HepG2 (cell line): ENCODE results near the gene ARHGAP45. TPM values are rescaled to one million over a fixed set of nuclear protein-coding genes. Genes with fewer than 3 reads are reported as not detected.
A peak's percentile ranks its signal among the peaks of the same experiment; 100 is the strongest.

Experiments used
- ATAC-seq: fragments of 200-7000 bp; cut with Tn5 transposase; 3 replicates; pipeline ENCODE4 v1.9.1; 2020; ENCODE audit warnings: mild to moderate bottlenecking, moderate library complexity
- BruUV-seq: library from RNA; stranded (reverse); fragments of 400-500 nt; replicated peaks from 2 replicates; lab custom pipeline; 2021; lab: Mats Ljungman, UMichigan
- CTCF ChIA-PET: fragments of 300-600 bp; formaldehyde crosslinking; extraction: SDS; loops from one replicate; lab custom pipeline; 2021; ENCODE audit warnings: low total read pairs, inconsistent platforms, low intra/inter-chr PET ratio; lab: Yijun Ruan, JAX
- POLR2A ChIA-PET: fragments of 350-600 bp; sonication (Branson Sonifier 250); formaldehyde crosslinking; loops from one replicate; lab custom pipeline; 2020; ENCODE audit warnings: antibody characterized with exemption, inconsistent platforms; lab: Yijun Ruan, JAX
- DNase-seq: peaks from one replicate; pipeline ENCODE4 v3.0.0-alpha.2; 2015; ENCODE audit warnings: low spot score
- FAIRE-seq: peaks from 3 replicates; lab custom pipeline; 2011; peaks lifted over from hg19 to GRCh38; lab: Jason Lieb, UNC
- H2AFZ ChIP-seq: one replicate; pipeline ENCODE4 v1.6.1; 2011; ENCODE audit warnings: low read length, inconsistent platforms
- H3K27ac ChIP-seq: fragments of 300-600 bp; 3 replicates; pipeline ENCODE4 v1.8.0; 2011; ENCODE audit warnings: mixed run types, mild to moderate bottlenecking, mixed read lengths, low read length, inconsistent platforms; ENCODE audit not compliant: insufficient read depth; ENCODE audit errors: extremely low read length
- H3K27me3 ChIP-seq, 2 experiments: fragments of 200-600 bp in 1 of 2; 2 replicates in 1 of 2; 3 replicates in 1 of 2; pipeline versions ENCODE4 v1.6.0 to v1.8.0; 2011; ENCODE audit warnings: low read length in 2 of 2, mild to moderate bottlenecking in 2 of 2, moderate library complexity in 2 of 2, inconsistent platforms in 1 of 2; ENCODE audit not compliant: insufficient read depth in 2 of 2, control insufficient read depth in 1 of 2
- H3K36me3 ChIP-seq, 2 experiments: fragments of 200-600 bp in 1 of 2; replicated peaks in 1 of 2; 2 replicates in 1 of 2; 3 replicates in 1 of 2; pipeline versions ENCODE4 v1.5.1 to v1.8.0; 2011; ENCODE audit warnings: low read length in 2 of 2, inconsistent platforms in 1 of 2; ENCODE audit not compliant: insufficient read depth in 2 of 2, control insufficient read depth in 1 of 2
- H3K4me1 ChIP-seq: 2 replicates; pipeline ENCODE4 v1.5.1; 2012; ENCODE audit warnings: low read length, inconsistent platforms; ENCODE audit not compliant: insufficient read depth
- H3K4me2 ChIP-seq: 2 replicates; pipeline ENCODE4 v1.6.0; 2011; ENCODE audit warnings: low read depth, low read length, inconsistent platforms
- H3K4me3 ChIP-seq, 3 experiments: fragments of 200-600 bp in 1 of 3; sonication (generic), shearing (Covaris generic) in 1 of 3; replicated peaks in 1 of 3; 2 replicates each; pipeline ENCODE4 v1.5.1; 2011 to 2016; ENCODE audit warnings: low read length in 3 of 3, inconsistent platforms in 2 of 3, low read depth in 2 of 3, mild to moderate bottlenecking in 2 of 3, control low read depth in 1 of 3, mixed read lengths in 1 of 3; ENCODE audit not compliant: insufficient read depth in 1 of 3
- H3K79me2 ChIP-seq: one replicate; pipeline ENCODE4 v1.6.1; 2011; ENCODE audit warnings: low read length, inconsistent platforms; ENCODE audit not compliant: insufficient read depth
- H3K9ac ChIP-seq: 2 replicates; pipeline ENCODE4 v1.6.0; 2011; ENCODE audit warnings: mild to moderate bottlenecking, low read depth, low read length, inconsistent platforms; ENCODE audit not compliant: insufficient read depth
- H3K9me3 ChIP-seq: 2 replicates; pipeline ENCODE4 v1.5.1; 2012; ENCODE audit warnings: mild to moderate bottlenecking, low read length
- H4K20me1 ChIP-seq: 2 replicates; pipeline ENCODE4 v1.6.0; 2011; ENCODE audit warnings: inconsistent platforms, mild to moderate bottlenecking, low read length, moderate library complexity; ENCODE audit not compliant: insufficient read depth
- AGO1 ChIP-seq: fragments of 200-400 bp; formaldehyde crosslinking; IDR thresholded peaks from 2 replicates; pipeline ENCODE4 v1.6.1; 2017; ENCODE audit warnings: mild to moderate bottlenecking, low read depth, low read length, moderate library complexity; ENCODE audit not compliant: poor library complexity, severe bottlenecking
- GATAD1 ChIP-seq: IDR thresholded peaks from 2 replicates; pipeline ENCODE4 v1.6.1; 2016; ENCODE audit warnings: missing genetic modification reagents, missing compliant biosample characterization
- KLF13 ChIP-seq: sonication (generic); formaldehyde crosslinking; IDR thresholded peaks from 2 replicates; pipeline ENCODE4 v1.4.0; 2020; ENCODE audit warnings: mild to moderate bottlenecking, missing genetic modification reagents
- RBFOX2 ChIP-seq: fragments of 200-400 bp; formaldehyde crosslinking; IDR thresholded peaks from 2 replicates; pipeline ENCODE4 v1.6.1; 2017; ENCODE audit warnings: low read depth, mild to moderate bottlenecking, low read length
- ZFP36 ChIP-seq: fragments of 150-350 bp; IDR thresholded peaks from 2 replicates; pipeline ENCODE4 v1.6.1; 2018; ENCODE audit warnings: borderline replicate concordance, low read length, low read depth; ENCODE audit not compliant: partially characterized antibody
- ZMYM3 ChIP-seq: sonication (generic); formaldehyde crosslinking; IDR thresholded peaks from 2 replicates; pipeline ENCODE4 v1.5.1; 2020; ENCODE audit warnings: mild to moderate bottlenecking, missing genetic modification reagents
- ZNF382 ChIP-seq: sonication (generic); formaldehyde crosslinking; IDR thresholded peaks from 2 replicates; pipeline ENCODE4 v1.5.0; 2020; ENCODE audit warnings: missing genetic modification reagents, mild to moderate bottlenecking, borderline replicate concordance
- WGBS: methylation state at CpG from one replicate; pipeline ENCODE4 v1.1.6; 2017; ENCODE audit warnings: low lambda C conversion rate; 5-methylcytosine and 5-hydroxymethylcytosine counted together
- in situ Hi-C: cut with HindIII; loops from 2 replicates; pipeline ENCODE4 v1.10.0; 2017; ENCODE audit warnings: low pct_unique_long_range_greater_than_20kb; ENCODE audit not compliant: extremely low pct_ligation_motif_present
- intact Hi-C: fragments of 100-400 bp; cut with micrococcal nuclease; formaldehyde crosslinking; loops from one replicate; pipeline ENCODE4 v1.10.0; 2022; ENCODE audit not compliant: unreplicated experiment
- polyA plus RNA-seq, 8 experiments: library from polyadenylated mRNA; depleted of rRNA in 3 of 8; stranded (reverse) in 7 of 8; unstranded in 1 of 8; fragments of >200 nt; fragmentation: Illumina TruSeq in 4 of 8; extraction: Trizol in 4 of 8; gene quantifications; 2 replicates each; pipeline versions ENCODE4 v1.2.1 to v1.2.3, GENCODE V29; 2011 to 2016; ENCODE audit warnings: low read depth in 4 of 8, missing spikeins in 1 of 8, mixed read lengths in 1 of 8; ENCODE audit not compliant: insufficient read depth in 1 of 8
- total RNA-seq, 5 experiments: library from RNA; depleted of rRNA; stranded (reverse); fragments of >200 nt; fragmentation: Illumina TruSeq; extraction: Trizol; gene quantifications; 2 replicates each; pipeline ENCODE4 v1.2.3, GENCODE V29; 2016; ENCODE audit warnings: low read depth in 1 of 5

ARHGAP45 gene
- total and polyA plus RNA-seq, 2 of the 13 experiments (the other 11 are each of a cell fraction or from before 2014, with no cell fraction given) = 0.84 to 32.0 TPM

DNA sequence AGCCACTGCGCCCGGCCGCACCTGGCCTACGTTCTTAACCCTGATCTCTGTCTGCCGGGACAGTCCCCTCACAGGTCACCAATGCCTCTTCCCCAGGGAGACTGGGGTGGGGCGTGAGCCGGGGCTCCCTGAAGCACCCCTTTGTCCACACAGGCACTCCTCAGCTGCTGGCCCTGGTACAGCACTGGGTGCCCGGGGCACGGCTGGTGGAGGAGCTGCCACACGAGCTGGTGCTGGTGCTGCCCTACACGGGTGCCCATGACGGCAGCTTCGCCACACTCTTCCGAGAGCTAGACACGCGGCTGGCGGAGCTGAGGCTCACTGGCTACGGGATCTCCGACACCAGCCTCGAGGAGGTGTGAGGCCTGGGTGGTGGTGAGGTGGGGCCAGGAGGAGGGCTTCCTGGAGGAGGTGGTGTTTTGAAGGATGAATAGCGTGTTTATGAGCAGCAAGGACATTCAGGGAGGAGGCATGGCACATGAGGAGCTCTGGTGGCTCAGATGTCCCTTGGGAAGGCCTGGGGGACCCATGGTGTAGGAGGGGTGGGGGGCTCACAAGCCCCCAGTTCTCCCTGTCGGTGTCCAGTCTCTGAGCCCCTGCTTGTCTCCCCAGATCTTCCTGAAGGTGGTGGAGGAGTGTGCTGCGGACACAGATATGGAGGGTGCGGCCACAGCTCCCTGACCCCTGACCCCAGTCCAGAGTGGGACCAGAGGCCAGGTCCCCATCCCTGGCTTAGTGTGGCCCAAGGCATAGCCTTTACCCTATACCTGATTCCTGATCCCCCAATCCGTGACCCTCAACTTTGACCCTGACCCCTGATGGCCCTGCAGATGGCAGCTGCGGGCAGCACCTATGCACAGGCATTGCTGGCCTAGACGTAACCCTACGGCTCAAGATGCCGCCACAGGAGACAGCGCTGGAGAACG is 13.5 kb upstream of the ARHGAP45 start (continued):
- TF ChIP-seq GATAD1 (CRISPR knock-in tag) (no peak), ZFP36 (peak; percentile 57)

DNA sequence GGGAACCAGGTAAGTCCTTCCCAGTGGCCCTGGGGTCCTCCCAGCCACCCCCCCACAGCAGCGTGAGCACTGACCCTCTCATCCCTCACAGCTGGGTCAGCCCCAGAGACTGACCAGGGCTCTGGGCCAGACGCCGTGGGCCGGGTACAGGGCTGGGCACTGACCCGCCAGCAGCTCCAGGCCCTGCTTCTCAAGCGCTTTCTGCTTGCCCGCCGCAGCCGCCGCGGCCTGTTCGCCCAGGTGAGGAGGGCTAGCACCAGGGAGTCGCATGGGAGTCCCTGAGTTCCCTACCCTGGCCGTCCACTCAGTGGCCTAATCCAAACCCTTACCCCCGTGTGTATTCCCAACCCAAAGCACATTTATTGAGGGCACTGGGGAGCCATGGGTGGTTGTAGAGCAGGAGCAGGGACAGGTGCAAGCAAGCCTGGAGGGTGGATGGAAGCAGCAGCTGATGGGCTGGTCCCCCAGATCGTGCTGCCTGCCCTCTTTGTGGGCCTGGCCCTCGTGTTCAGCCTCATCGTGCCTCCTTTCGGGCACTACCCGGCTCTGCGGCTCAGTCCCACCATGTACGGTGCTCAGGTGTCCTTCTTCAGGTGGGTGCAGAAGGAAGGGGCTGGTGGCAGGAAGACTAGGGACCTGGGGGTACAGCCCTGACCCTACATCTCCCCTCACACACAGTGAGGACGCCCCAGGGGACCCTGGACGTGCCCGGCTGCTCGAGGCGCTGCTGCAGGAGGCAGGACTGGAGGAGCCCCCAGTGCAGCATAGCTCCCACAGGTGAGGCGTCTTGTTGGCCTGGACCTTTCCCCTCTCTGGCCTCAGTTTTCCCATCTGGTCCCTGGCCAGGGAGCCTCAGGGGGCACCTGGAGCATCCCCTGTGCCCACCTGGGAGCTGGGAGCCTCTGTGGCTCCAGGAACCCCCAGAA is 12.6 kb upstream of the ARHGAP45 start:
- intact Hi-C loops = loop anchor here (10.0 kb wide), 1 partner anchor 50 kb away; the partner anchor contains the start of gene GPX4
- FAIRE-seq = no peak
- Histone ChIP-seq H3K27ac (no peak overlapping the region), H3K4me3 (no peak overlapping the region), H3K27me3 (no peaks in the 10 kb centered on the region; a peak in 1 of 5 replicates), H4K20me1 (no peaks in the 10 kb centered on the region), H3K4me2 (no peak overlapping the region), H3K36me3 (peaks cover 12 to 37% of the 10 kb centered on the region in 2 experiments; a peak in 4 of 5 replicates)
- BruUV-seq = no TSS peak
- WGBS = 93% methylated on average over 17 of the region's 28 CpGs
- POLR2A ChIA-PET = interaction anchor here (0.9 kb wide), 1 partner anchor 50 kb away, joined by 3 read pairs; the partner anchor contains the start of gene GPX4
- CTCF ChIA-PET = no interaction called here
- in situ Hi-C loops = no loop called here
- TF ChIP-seq ZNF382 (no peak), AGO1 (no peak), KLF13 (CRISPR knock-in tag) (no peak), ZFP36 (peak; percentile 75), RBFOX2 (peak; percentile 25; the same call in 1 of the 2 replicates), ZMYM3 (CRISPR knock-in tag) (peak; percentile 81)
- TF ChIP-seq, all 625 proteins: peak for 3
- Histone ChIP-seq H3K9me3 (no peaks in the 10 kb centered on the region), H3K9ac (no peak overlapping the region), H3K4me1 (peaks cover 24% of the 10 kb centered on the region), H3K79me2 (no peaks in the 10 kb centered on the region), H2AFZ (no peak overlapping the region)
- ATAC-seq (no peak), DNase-seq (no peak)
